Measurements from ENCODE around the gene RAPGEF6.

DNA sequence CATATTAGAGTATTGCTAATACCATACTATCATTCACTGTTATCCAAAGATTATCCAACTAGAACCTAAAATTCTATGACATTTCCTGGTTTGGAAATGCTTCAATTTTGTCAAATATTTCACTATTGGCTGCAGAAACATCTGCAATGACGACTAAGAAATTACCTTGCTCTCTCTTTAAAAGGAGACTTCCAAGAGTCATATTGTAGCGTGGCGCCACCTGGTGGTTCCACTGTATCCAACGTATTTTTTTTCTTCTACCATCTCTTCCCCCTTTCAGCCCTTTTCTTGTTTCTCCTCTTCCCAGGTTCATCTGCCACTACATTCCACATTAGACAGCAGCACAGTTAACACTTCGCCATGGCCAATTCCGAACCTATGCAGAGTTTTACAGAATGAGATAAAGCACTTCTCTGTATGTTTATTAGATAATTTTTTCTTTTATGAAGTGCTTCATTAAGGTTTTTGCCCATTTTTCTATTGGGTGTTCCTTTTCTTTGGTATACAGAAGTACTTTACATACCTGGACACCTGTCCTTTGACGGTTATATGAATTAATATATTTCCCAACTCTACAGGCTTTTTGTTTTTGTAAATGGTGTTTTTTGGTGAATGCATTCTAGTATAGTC, 217.7 kb downstream of the RAPGEF6 start:
- TF ChIP-seq CTCF (IDR thresholded peaks at IDR 0.05): peak; percentile 87
- TF ChIP-seq, protein P1, sequence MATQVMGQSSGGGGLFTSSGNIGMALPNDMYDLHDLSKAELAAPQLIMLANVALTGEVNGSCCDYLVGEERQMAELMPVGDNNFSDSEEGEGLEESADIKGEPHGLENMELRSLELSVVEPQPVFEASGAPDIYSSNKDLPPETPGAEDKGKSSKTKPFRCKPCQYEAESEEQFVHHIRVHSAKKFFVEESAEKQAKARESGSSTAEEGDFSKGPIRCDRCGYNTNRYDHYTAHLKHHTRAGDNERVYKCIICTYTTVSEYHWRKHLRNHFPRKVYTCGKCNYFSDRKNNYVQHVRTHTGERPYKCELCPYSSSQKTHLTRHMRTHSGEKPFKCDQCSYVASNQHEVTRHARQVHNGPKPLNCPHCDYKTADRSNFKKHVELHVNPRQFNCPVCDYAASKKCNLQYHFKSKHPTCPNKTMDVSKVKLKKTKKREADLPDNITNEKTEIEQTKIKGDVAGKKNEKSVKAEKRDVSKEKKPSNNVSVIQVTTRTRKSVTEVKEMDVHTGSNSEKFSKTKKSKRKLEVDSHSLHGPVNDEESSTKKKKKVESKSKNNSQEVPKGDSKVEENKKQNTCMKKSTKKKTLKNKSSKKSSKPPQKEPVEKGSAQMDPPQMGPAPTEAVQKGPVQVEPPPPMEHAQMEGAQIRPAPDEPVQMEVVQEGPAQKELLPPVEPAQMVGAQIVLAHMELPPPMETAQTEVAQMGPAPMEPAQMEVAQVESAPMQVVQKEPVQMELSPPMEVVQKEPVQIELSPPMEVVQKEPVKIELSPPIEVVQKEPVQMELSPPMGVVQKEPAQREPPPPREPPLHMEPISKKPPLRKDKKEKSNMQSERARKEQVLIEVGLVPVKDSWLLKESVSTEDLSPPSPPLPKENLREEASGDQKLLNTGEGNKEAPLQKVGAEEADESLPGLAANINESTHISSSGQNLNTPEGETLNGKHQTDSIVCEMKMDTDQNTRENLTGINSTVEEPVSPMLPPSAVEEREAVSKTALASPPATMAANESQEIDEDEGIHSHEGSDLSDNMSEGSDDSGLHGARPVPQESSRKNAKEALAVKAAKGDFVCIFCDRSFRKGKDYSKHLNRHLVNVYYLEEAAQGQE (IDR thresholded peaks at IDR 0.05; ENCODE audit: insufficient read depth in 1 of 2, low read depth in 2 of 2, low read length in 1 of 2): no peak
- TF ChIP-seq POLR2AphosphoS5 (IDR thresholded peaks at IDR 0.05; ENCODE audit: low read depth, low read length): no peak
- no peak for TF ChIP-seq TCF7L2 (IDR thresholded peaks at IDR 0.05; ENCODE audit: low read depth, low read length)
- no peak for TF ChIP-seq SIN3A (IDR thresholded peaks at IDR 0.05; ENCODE audit: borderline replicate concordance, insufficient read depth, low read depth, low read length)
